T-helper 1 cell treated with Interleukin-12 subunit alpha and Interleukin-12 subunit beta and Interleukin-4 antibody, amounts not matched to agents 30 μg/mL and 1 μg/mL, for 36 hours (primary cell): ENCODE results near the gene ITPRID2.

Experiments
- H3K27ac Mint-ChIP-seq: one replicate; pipeline ENCODE4 v1.8.0; 2021; ENCODE audit warnings: mild to moderate bottlenecking, mixed read lengths
- H3K27me3 Mint-ChIP-seq: one replicate; pipeline ENCODE4 v1.8.0; 2021; ENCODE audit warnings: low read depth, mixed read lengths
- H3K36me3 Mint-ChIP-seq: one replicate; pipeline ENCODE4 v1.8.0; 2021; ENCODE audit warnings: low read depth, mixed read lengths
- H3K4me1 Mint-ChIP-seq: one replicate; pipeline ENCODE4 v1.8.0; 2021; ENCODE audit warnings: low read depth, mixed read lengths
- H3K4me3 Mint-ChIP-seq: one replicate; pipeline ENCODE4 v1.8.0; 2021; ENCODE audit warnings: mild to moderate bottlenecking, moderate library complexity, mixed read lengths
- H3K9me3 Mint-ChIP-seq: one replicate; pipeline ENCODE4 v1.8.0; 2021; ENCODE audit warnings: mixed read lengths

Gene ITPRID2

DNA sequence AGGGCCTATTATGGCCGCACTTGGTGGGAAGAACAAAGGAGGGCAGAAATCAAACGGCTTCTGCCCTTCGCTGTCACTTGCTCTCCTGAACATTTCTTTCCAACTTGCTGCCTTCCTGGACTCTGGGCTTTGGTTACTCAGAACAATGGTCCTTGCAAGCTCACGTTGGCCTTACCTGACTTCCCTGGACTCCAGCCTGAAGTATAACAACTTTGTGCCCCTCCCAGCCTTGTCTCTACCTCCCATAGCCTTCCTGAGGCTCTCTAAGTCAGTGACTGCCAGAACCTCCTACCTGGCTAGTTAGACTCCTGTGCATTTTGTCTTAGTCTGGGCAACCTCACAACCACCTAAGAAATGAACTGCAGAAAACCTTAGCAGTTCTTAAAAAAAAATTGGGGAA is 30.2 kb upstream of the ITPRID2 start:
- Mint-ChIP-seq H3K9me3 (no peaks in the 10 kb centered on the region), H3K27me3 (peaks cover 10% of the 10 kb centered on the region), H3K27ac (no peak overlapping the region), H3K4me1 (no peaks in the 10 kb centered on the region), H3K4me3 (no peak overlapping the region), H3K36me3 (no peaks in the 10 kb centered on the region)

DNA sequence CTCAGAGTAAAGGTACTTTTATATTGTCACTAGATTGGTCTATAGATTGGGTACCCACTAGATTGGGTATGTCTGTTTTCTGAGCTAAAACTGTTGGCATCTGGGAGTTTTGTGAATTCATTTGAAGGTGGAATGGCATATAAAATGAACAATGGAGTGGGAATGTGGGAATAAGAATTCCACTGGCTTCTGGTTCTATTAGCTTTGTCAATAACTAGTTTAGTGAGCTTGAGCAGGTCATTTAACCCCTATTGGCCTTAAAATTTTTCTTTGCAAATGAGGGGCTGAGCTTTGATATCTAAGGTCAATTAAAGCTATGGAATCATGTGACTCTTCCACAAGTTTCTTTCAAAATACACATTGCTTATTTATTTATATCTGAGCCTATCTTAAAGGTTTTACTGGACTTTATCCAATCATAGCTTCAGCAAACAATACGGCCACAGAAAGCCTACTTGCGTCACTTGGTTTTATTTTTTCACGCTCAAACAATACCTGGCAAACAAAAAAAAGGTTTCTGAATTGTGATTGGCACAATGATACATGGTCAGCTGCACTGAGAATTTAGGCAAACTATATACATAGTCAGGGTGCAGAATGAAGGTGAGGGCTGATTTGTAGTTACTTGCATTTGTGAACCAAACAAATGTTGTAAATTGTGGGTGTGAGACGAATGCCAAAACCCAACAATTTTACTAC is 28.8 kb upstream of the ITPRID2 start:
- no peaks in the 10 kb centered on the region for H3K36me3 Mint-ChIP-seq
- H3K4me3 Mint-ChIP-seq = no peak overlapping the region
- no peaks in the 10 kb centered on the region for H3K9me3 Mint-ChIP-seq
- H3K27me3 Mint-ChIP-seq = peaks cover 13% of the 10 kb centered on the region
- H3K4me1 Mint-ChIP-seq = no peaks in the 10 kb centered on the region
- H3K27ac Mint-ChIP-seq = no peak overlapping the region

DNA sequence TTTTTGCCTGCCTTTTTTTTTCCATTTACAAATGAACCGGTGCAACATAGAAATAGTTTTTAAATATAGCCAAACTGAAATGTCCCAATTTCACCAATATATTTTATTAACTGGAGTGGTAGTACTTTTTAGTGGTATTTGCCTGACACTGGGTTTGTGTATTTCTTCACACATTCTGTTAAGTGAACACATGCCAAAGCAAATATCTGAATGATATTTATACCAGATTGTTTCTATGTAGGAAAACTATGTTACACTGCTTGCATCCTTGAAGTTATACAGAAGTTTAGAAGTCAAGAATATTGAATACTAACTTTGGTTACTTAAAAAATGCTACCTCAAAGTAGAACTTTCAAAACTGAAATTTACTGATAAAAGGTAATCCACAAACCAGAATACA is 19.4 kb upstream of the ITPRID2 start:
- no peak overlapping the region for H3K4me3 Mint-ChIP-seq
- H3K36me3 Mint-ChIP-seq = no peaks in the 10 kb centered on the region
- no peak overlapping the region for H3K27ac Mint-ChIP-seq
- H3K4me1 Mint-ChIP-seq = no peaks in the 10 kb centered on the region
- H3K9me3 Mint-ChIP-seq = no peaks in the 10 kb centered on the region
- H3K27me3 Mint-ChIP-seq = peaks cover 7% of the 10 kb centered on the region

DNA sequence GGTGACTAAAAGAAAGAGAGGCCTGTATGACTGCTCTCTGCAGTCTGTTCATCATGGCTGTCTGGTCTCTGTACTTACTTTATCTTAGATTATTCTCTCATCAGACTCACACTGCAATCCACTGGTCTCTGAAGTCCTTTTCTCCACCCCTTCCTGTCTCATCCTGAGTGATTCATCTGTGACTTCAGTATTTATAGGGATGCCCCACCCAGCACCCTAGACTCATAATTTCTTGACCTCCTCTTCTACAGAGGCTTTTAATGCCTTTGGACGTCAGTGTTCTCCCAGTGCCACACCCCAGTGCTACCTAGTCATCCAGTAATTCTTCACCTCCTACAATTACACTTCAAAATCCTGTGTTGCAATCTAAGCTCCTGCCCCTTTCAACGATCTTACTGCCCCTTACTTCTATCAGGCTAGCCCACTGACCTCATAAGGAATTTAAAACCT is 14.9 kb upstream of the ITPRID2 start:
- Mint-ChIP-seq H3K4me1 (no peaks in the 10 kb centered on the region), H3K27me3 (peaks cover 13% of the 10 kb centered on the region), H3K27ac (no peak overlapping the region), H3K36me3 (no peaks in the 10 kb centered on the region), H3K4me3 (no peak overlapping the region), H3K9me3 (no peaks in the 10 kb centered on the region)

DNA sequence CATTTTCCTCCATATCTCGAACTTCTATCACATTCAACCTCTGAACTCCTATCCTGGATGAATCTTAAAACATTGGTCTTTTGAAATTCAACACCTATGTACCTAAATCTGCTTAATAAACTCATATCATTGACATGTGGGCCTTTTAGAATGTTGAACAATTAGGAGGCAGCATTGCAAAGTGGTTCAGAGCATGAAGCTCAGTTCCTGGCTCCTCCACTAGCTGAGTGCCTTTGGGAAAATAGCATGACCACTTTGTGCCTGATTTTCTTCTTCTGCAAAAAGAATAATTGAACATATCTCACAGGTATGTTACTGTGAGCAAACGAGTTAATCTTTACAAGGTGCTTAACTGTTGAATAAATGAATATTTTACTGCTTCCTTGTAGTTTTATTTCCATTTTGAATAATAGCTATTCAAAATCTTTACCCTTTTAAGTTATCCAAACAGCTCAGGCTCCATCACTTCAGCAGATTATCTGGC is 14.3 kb upstream of the ITPRID2 start:
- Mint-ChIP-seq H3K36me3 (no peaks in the 10 kb centered on the region), H3K27ac (no peak overlapping the region), H3K4me3 (no peak overlapping the region), H3K4me1 (no peaks in the 10 kb centered on the region), H3K27me3 (peaks cover 13% of the 10 kb centered on the region), H3K9me3 (no peaks in the 10 kb centered on the region)

DNA sequence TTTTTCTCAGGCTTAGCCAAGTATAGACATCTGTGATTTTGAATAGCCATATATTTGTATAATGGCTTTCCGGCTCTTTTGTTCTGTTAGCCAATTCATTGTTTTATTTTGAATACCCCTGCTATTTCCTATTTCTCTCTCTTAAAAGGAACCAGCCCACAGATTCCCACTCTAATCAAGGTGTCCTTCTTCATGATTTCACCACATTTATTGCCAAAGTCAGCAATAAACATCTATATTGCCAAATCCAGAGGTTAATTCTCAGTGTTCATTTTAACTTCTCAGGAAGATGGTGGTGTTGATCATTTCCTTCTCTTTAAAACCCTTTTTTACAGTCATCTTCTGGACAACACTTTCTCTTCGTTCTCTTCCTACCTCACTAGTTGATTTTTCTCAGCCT is 13.1 kb upstream of the ITPRID2 start:
- H3K27ac Mint-ChIP-seq = no peak overlapping the region
- no peak overlapping the region for H3K4me3 Mint-ChIP-seq
- no peaks in the 10 kb centered on the region for H3K36me3 Mint-ChIP-seq
- H3K9me3 Mint-ChIP-seq = no peaks in the 10 kb centered on the region
- H3K4me1 Mint-ChIP-seq = no peaks in the 10 kb centered on the region
- H3K27me3 Mint-ChIP-seq = peaks cover 17% of the 10 kb centered on the region

DNA sequence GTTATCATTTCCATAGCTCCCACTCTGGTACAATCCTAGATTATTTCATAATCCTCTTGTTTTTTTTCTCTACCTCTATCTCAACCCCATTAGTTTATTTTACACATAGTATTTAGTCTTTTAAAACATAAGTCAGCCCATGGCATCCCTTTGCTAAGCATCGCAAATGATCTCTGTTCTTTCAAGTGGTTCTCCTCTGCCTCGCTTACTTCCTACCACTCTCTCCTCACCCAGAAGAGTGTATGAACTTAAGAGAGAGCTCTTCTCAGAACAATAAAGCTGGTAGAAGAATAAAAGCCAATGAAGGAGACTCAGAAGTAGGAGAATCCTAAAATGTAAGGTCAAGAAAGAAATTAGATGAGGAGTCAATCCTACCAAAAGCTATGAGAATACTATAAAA is 12.2 kb upstream of the ITPRID2 start:
- Mint-ChIP-seq H3K4me3 (no peak overlapping the region), H3K27ac (no peak overlapping the region), H3K36me3 (no peaks in the 10 kb centered on the region), H3K9me3 (no peaks in the 10 kb centered on the region), H3K4me1 (no peaks in the 10 kb centered on the region), H3K27me3 (peaks cover 13% of the 10 kb centered on the region)

DNA sequence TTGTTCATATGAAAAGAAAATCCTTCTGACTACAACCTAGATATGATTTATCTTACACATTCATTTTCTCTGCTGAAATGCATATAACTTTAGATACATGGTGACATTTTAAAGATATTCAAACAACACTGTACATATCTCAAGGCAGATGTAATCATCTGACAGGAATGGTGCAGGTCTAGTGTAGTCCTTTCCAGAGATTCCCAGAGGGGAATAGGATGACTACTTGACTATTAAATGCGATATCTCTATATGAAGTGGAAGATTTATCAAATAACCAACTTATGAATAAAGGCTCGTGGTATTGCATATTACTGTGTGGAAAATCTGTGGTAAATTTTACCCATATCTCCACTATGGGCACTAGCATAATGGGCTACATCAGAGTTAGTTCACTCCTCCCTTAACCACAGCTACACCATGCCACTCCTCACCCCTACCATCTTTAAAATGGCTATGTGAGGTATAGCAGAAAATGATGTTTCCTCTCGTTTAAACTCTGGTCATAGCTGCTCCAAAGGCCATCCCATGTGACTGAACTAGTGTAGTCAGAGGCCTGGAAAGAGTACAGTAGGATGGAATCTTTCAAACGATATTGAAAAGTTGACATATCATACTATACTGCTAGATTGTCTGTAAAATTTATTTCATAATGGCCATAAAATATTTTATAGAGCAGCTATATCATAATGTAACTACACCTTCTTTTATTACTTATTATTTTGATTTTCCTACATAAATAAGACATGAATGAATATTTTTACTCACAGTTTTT is 9.1 kb upstream of the ITPRID2 start:
- Mint-ChIP-seq H3K9me3 (no peaks in the 10 kb centered on the region), H3K36me3 (no peaks in the 10 kb centered on the region), H3K4me1 (no peaks in the 10 kb centered on the region), H3K27me3 (peaks cover 33% of the 10 kb centered on the region), H3K4me3 (no peak overlapping the region), H3K27ac (no peak overlapping the region)

DNA sequence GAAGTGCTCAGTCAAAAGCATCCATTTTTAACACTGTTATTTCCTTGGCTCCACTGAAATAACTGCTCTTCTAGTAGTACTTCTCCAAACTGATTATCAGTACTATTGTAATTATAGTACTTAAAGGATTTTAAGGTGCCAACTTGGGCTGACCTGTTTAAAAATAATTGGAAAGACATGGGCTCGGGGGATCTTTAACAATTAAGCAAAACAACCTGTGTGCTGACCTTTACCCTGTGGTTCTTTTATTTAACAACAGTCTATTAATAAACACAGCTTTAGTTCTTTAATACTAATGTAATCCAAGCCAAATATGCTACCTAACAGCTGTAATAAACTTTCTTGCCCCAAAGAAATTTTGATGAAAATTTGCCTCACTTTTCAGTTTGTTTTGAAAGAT is 6.9 kb upstream of the ITPRID2 start:
- no peaks in the 10 kb centered on the region for H3K4me1 Mint-ChIP-seq
- peaks cover 49% of the 10 kb centered on the region for H3K27me3 Mint-ChIP-seq
- no peaks in the 10 kb centered on the region for H3K9me3 Mint-ChIP-seq
- no peak overlapping the region for H3K4me3 Mint-ChIP-seq
- H3K36me3 Mint-ChIP-seq = no peaks in the 10 kb centered on the region
- H3K27ac Mint-ChIP-seq = no peak overlapping the region

DNA sequence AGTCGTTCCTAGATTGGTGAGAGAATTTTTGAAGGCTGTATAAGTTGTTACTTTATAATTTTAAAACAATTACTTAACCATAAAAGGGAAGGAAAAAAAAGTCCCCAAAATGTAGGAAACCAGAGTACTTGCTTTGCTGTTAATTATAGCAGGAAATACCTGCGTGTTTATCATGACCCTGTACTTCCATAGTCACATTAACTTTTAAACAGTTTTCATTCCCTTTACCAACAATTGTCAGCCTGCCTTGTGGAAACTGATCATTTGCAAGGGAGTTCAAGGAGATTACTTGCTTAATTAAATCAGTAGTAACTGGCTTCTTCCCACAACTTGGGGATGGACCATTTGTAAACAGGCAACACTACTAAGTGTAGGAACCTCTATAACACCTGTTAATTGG is 6.4 kb upstream of the ITPRID2 start:
- no peaks in the 10 kb centered on the region for H3K36me3 Mint-ChIP-seq
- peaks cover 54% of the 10 kb centered on the region for H3K27me3 Mint-ChIP-seq
- H3K9me3 Mint-ChIP-seq = no peaks in the 10 kb centered on the region
- no peak overlapping the region for H3K4me3 Mint-ChIP-seq
- H3K4me1 Mint-ChIP-seq = no peaks in the 10 kb centered on the region
- no peak overlapping the region for H3K27ac Mint-ChIP-seq

DNA sequence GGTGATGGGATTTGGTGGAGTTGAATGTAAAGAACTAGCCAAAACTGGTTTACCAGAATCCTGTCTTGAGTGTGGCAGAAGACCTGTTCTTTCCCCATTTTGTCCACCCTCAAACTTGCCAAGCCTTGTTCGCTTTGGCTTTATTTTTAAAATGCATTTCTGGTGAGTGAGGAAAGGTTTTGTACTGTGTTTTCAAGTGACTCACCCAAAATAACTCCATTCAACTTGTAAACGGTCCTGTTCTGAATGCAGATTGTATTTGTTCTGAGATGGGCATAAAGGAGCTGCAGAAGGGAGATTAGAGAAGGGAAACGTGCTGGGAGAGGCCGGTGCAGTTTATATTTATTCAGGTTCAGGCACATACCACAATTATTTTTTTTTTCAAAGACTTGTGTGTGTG is 5.3 kb upstream of the ITPRID2 start:
- peaks cover 57% of the 10 kb centered on the region for H3K27me3 Mint-ChIP-seq
- H3K36me3 Mint-ChIP-seq = no peaks in the 10 kb centered on the region
- H3K27ac Mint-ChIP-seq = no peak overlapping the region
- no peak overlapping the region for H3K4me3 Mint-ChIP-seq
- H3K4me1 Mint-ChIP-seq = peaks cover 3% of the 10 kb centered on the region
- no peaks in the 10 kb centered on the region for H3K9me3 Mint-ChIP-seq

DNA sequence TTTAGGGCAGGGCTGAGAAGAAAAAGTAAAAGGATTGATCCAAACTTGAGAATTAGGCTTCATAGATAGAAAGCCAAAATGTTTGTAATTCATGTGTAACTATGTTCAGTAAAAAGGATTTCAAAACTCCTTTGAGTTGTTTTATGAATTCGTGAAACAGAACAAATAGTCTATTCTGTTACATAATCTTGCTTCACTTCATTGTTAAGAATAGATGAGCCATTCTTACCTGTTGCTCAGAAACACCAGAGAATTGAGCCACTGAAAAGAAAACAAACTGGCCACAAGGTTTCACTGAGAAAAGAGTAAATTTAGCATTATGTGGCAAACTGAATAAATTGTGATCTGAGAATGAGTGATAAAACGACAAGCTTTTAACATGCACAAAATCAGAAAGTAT is 4.5 kb upstream of the ITPRID2 start:
- Mint-ChIP-seq H3K4me1 (peaks cover 5% of the 10 kb centered on the region), H3K9me3 (no peaks in the 10 kb centered on the region), H3K36me3 (no peaks in the 10 kb centered on the region), H3K27ac (no peak overlapping the region), H3K27me3 (peaks cover 56% of the 10 kb centered on the region), H3K4me3 (no peak overlapping the region)

DNA sequence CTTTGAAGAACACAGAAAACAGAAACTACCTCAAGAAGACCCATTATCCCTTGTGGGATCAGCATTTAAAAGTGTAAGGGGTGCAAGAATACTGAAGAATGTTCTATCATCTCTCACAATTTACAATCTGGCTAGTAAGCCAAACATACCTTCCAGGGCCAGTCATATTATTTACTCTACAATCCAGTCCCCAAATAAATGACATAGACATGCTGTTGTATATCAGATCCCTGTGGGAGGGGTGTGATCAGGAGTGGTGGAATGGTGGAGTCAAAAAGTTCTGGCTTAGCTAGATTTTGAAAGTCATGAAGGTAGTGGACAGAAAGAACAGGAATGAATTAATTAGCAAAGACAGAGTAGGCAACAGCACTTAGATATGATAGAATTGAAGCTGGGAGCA is 1.8 kb upstream of the ITPRID2 start:
- Mint-ChIP-seq H3K36me3 (peaks cover 14% of the 10 kb centered on the region), H3K4me1 (peaks cover 27% of the 10 kb centered on the region), H3K27ac (no peak overlapping the region), H3K9me3 (no peaks in the 10 kb centered on the region), H3K27me3 (peaks cover 48% of the 10 kb centered on the region), H3K4me3 (no peak overlapping the region)

DNA sequence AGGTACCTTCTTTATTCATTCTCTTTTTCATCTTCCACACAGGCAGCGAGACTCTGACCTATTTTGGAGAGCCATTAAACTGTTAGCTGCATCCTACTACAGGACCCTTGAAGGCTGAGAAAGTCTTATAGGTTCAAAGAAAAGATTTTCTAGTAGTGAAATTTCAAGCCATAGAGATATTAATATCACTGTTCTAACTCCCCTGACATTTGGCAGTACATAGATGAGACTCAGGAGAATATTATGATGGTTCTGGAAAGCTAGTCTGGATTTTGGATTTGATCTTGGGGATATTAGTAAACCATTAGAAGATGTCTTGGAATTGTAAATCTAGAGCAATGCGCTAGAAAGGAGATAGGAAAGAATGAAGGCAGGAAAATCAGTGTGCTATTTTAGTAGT is 1.3 kb upstream of the ITPRID2 start:
- Mint-ChIP-seq H3K27me3 (peaks cover 48% of the 10 kb centered on the region), H3K4me3 (no peak overlapping the region), H3K27ac (no peak overlapping the region), H3K36me3 (peaks cover 14% of the 10 kb centered on the region), H3K9me3 (no peaks in the 10 kb centered on the region), H3K4me1 (peaks cover 27% of the 10 kb centered on the region)
